GM21576 (cell line): Measurements from ENCODE around the gene MIER2.

Experiments
- ATAC-seq: cut with Tn5 transposase; IDR thresholded peaks from one replicate; pipeline ENCODE4 v1.9.1; 2021; ENCODE audit warnings: mild to moderate bottlenecking, moderate library complexity; ENCODE audit not compliant: unreplicated experiment

MIER2 gene

GRCh38 chr19:335486-336066 lies 9.0 kb downstream of the MIER2 start:
- no peak for ATAC-seq

GRCh38 chr19:335072-335471 lies 9.5 kb downstream of the MIER2 start:
- no peak for ATAC-seq

GRCh38 chr19:334296-335071 lies 10.1 kb downstream of the MIER2 start:
- ATAC-seq, result no peak

GRCh38 chr19:330503-330902 lies 14.1 kb downstream of the MIER2 start:
- ATAC-seq, result no peak

- no peak for ATAC-seq
Measured at GRCh38 chr19:329876-330275, 14.7 kb downstream of the MIER2 start.

- ATAC-seq, result no peak
Measured at GRCh38 chr19:328025-328505, 16.5 kb downstream of the MIER2 start.

GRCh38 chr19:327291-328024 lies 17.1 kb downstream of the MIER2 start:
- ATAC-seq, result no peak

GRCh38 chr19:326871-327270 lies 17.7 kb downstream of the MIER2 start:
- ATAC-seq, result no peak

- no peak for ATAC-seq
Measured at GRCh38 chr19:325937-326565, 18.5 kb downstream of the MIER2 start.

- ATAC-seq, result no peak
Measured at GRCh38 chr19:325173-325936, 19.2 kb downstream of the MIER2 start.

GRCh38 chr19:324716-325115 lies 19.9 kb downstream of the MIER2 start:
- ATAC-seq, result no peak

- no peak for ATAC-seq
Measured at GRCh38 chr19:322616-323015, 22.0 kb downstream of the MIER2 start.

- ATAC-seq, result no peak
Measured at GRCh38 chr19:318509-318774, 26.2 kb downstream of the MIER2 start.

- no peak for ATAC-seq
Measured at GRCh38 chr19:317710-318508, 26.7 kb downstream of the MIER2 start.

- no peak for ATAC-seq
Measured at GRCh38 chr19:315811-316210, 28.8 kb downstream of the MIER2 start.

- ATAC-seq, result no peak
Measured at GRCh38 chr19:313988-314815, 30.4 kb downstream of the MIER2 start.

GRCh38 chr19:313169-313987 lies 31.2 kb downstream of the MIER2 start:
- no peak for ATAC-seq

- ATAC-seq, result no peak
Measured at GRCh38 chr19:311813-312261, 32.8 kb downstream of the MIER2 start.
